Ovary (tissue), 3 donors: ENCODE data around the gene HSD3B2.

Experiments
- CTCF ChIP-seq, 3 donors: fragments of 450-650 bp in 2 of 3; fragments of 200-600 bp in 1 of 3; IDR thresholded peaks; one replicate each; pipeline versions ENCODE4 v1.5.1 to v1.8.0; 2016 to 2022; ENCODE audit warnings: antibody characterized with exemption in 3 of 3, mild to moderate bottlenecking in 1 of 3
- EP300 ChIP-seq: sonication (generic); formaldehyde crosslinking; IDR thresholded peaks from one replicate; pipeline ENCODE4 v1.6.1; 2017; ENCODE audit warnings: antibody characterized with exemption
- POLR2A ChIP-seq: fragments of 450-650 bp; IDR thresholded peaks from one replicate; pipeline ENCODE4 v1.6.1; 2017; ENCODE audit warnings: antibody characterized with exemption, mild to moderate bottlenecking, moderate library complexity
- donor health status: DM: no; HTN: no; CAD: no.

DNA sequence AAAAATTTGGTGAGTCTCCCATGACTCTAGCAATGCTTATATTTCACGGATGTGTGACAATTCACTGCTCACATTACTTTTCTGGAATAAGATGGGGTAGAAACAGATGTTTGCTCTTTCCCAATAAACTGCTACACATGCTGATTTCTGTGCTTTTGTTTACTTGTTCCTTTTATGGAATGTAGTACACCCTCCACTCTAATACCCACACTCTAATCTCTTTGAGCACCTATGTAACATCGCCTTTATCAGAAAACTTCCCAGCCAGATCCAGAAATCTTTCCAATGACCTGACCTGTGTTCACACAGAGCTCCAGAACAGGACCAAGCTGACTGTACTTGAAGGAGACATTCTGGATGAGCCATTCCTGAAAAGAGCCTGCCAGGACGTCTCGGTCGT is 4.2 kb downstream of the HSD3B2 start:
- TF ChIP-seq CTCF (IDR thresholded peaks at IDR 0.05) = no peak
- TF ChIP-seq POLR2A = no peak
- TF ChIP-seq EP300 = no peak
